GM23338 (cell line): Measurements from ENCODE around the gene MYOCD. TPM values are rescaled to one million over a fixed set of nuclear protein-coding genes. Genes with fewer than 3 reads are reported as not detected.

Experiments
- NANOG ChIP-seq: IDR thresholded peaks from 2 replicates; pipeline ENCODE4 v1.6.1; 2016; ENCODE audit warnings: antibody characterized with exemption, borderline replicate concordance
- polyA plus RNA-seq: library from polyadenylated mRNA; unstranded; fragments of >200 nt; fragmentation: Nextera tagmentation; extraction: Ambion mirVana; gene quantifications from 2 replicates; pipeline ENCODE4 v1.2.1, GENCODE V29; 2016
- total RNA-seq: library from RNA; depleted of rRNA; stranded (reverse); fragments of >200 nt; shearing (Covaris generic); gene quantifications from 2 replicates; pipeline ENCODE4 v1.2.3, GENCODE V29; 2014
- TF ChIP-seq, protein P1 (sequence below): IDR thresholded peaks from one replicate; pipeline ENCODE4 v1.6.1; 2018; ENCODE audit warnings: antibody characterized with exemption; ENCODE audit not compliant: unreplicated experiment
- TF ChIP-seq, protein P2 (sequence below): fragments of 250-450 bp; sonication (Bioruptor Pico); IDR thresholded peaks from 2 replicates; pipeline ENCODE4 v1.5.0; 2020; ENCODE audit warnings: mild to moderate bottlenecking, moderate library complexity
- TF ChIP-seq, protein P3 (sequence below), 2 experiments: fragments of 200-600 bp in 1 of 2; sonication (generic) in 1 of 2; conservative IDR thresholded peaks; 2 replicates each; pipeline versions ENCODE4 v1.5.1 to v1.6.1; 2016 to 2017; ENCODE audit warnings: antibody characterized with exemption in 2 of 2, low read depth in 2 of 2, mild to moderate bottlenecking in 2 of 2, moderate library complexity in 1 of 2

MYOCD gene
- total and polyA plus RNA-seq, 2 experiments from 2014 or later, result 0.80 to 2.4 TPM

DNA sequence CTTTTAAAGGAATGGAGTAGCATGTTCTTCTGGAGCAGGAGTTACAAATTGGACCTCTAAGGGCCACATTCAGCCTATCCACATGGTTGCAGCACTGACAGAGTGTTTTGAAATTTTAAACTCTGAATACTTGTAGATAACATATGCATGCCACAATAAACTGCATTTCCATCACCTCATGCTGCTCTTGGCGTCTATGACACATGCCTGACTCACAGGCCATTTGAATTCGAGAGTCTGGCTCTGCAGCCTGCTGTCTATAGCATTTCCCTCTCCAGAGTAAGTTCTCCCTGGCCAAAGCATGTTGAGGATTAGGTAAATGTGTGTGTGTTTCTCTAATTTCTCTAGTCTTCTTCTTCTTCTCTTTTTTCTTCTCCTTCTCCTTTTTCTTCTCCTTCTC is 28.7 kb upstream of the MYOCD start (continued):
- TF ChIP-seq, protein P1, sequence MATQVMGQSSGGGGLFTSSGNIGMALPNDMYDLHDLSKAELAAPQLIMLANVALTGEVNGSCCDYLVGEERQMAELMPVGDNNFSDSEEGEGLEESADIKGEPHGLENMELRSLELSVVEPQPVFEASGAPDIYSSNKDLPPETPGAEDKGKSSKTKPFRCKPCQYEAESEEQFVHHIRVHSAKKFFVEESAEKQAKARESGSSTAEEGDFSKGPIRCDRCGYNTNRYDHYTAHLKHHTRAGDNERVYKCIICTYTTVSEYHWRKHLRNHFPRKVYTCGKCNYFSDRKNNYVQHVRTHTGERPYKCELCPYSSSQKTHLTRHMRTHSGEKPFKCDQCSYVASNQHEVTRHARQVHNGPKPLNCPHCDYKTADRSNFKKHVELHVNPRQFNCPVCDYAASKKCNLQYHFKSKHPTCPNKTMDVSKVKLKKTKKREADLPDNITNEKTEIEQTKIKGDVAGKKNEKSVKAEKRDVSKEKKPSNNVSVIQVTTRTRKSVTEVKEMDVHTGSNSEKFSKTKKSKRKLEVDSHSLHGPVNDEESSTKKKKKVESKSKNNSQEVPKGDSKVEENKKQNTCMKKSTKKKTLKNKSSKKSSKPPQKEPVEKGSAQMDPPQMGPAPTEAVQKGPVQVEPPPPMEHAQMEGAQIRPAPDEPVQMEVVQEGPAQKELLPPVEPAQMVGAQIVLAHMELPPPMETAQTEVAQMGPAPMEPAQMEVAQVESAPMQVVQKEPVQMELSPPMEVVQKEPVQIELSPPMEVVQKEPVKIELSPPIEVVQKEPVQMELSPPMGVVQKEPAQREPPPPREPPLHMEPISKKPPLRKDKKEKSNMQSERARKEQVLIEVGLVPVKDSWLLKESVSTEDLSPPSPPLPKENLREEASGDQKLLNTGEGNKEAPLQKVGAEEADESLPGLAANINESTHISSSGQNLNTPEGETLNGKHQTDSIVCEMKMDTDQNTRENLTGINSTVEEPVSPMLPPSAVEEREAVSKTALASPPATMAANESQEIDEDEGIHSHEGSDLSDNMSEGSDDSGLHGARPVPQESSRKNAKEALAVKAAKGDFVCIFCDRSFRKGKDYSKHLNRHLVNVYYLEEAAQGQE, result no peak
- TF ChIP-seq, protein P2, sequence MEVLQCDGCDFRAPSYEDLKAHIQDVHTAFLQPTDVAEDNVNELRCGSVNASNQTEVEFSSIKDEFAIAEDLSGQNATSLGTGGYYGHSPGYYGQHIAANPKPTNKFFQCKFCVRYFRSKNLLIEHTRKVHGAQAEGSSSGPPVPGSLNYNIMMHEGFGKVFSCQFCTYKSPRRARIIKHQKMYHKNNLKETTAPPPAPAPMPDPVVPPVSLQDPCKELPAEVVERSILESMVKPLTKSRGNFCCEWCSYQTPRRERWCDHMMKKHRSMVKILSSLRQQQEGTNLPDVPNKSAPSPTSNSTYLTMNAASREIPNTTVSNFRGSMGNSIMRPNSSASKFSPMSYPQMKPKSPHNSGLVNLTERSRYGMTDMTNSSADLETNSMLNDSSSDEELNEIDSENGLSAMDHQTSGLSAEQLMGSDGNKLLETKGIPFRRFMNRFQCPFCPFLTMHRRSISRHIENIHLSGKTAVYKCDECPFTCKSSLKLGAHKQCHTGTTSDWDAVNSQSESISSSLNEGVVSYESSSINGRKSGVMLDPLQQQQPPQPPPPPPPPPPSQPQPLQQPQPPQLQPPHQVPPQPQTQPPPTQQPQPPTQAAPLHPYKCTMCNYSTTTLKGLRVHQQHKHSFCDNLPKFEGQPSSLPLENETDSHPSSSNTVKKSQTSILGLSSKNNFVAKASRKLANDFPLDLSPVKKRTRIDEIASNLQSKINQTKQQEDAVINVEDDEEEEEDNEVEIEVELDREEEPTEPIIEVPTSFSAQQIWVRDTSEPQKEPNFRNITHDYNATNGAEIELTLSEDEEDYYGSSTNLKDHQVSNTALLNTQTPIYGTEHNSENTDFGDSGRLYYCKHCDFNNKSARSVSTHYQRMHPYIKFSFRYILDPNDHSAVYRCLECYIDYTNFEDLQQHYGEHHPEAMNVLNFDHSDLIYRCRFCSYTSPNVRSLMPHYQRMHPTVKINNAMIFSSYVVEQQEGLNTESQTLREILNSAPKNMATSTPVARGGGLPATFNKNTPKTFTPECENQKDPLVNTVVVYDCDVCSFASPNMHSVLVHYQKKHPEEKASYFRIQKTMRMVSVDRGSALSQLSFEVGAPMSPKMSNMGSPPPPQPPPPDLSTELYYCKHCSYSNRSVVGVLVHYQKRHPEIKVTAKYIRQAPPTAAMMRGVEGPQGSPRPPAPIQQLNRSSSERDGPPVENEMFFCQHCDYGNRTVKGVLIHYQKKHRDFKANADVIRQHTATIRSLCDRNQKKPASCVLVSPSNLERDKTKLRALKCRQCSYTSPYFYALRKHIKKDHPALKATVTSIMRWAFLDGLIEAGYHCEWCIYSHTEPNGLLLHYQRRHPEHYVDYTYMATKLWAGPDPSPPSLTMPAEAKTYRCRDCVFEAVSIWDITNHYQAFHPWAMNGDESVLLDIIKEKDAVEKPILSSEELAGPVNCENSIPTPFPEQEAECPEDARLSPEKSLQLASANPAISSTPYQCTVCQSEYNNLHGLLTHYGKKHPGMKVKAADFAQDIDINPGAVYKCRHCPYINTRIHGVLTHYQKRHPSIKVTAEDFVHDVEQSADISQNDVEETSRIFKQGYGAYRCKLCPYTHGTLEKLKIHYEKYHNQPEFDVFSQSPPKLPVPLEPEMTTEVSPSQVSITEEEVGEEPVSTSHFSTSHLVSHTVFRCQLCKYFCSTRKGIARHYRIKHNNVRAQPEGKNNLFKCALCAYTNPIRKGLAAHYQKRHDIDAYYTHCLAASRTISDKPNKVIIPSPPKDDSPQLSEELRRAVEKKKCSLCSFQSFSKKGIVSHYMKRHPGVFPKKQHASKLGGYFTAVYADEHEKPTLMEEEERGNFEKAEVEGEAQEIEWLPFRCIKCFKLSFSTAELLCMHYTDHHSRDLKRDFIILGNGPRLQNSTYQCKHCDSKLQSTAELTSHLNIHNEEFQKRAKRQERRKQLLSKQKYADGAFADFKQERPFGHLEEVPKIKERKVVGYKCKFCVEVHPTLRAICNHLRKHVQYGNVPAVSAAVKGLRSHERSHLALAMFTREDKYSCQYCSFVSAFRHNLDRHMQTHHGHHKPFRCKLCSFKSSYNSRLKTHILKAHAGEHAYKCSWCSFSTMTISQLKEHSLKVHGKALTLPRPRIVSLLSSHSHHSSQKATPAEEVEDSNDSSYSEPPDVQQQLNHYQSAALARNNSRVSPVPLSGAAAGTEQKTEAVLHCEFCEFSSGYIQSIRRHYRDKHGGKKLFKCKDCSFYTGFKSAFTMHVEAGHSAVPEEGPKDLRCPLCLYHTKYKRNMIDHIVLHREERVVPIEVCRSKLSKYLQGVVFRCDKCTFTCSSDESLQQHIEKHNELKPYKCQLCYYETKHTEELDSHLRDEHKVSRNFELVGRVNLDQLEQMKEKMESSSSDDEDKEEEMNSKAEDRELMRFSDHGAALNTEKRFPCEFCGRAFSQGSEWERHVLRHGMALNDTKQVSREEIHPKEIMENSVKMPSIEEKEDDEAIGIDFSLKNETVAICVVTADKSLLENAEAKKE (CRISPR knock-in tag), result no peak
- TF ChIP-seq, protein P3, sequence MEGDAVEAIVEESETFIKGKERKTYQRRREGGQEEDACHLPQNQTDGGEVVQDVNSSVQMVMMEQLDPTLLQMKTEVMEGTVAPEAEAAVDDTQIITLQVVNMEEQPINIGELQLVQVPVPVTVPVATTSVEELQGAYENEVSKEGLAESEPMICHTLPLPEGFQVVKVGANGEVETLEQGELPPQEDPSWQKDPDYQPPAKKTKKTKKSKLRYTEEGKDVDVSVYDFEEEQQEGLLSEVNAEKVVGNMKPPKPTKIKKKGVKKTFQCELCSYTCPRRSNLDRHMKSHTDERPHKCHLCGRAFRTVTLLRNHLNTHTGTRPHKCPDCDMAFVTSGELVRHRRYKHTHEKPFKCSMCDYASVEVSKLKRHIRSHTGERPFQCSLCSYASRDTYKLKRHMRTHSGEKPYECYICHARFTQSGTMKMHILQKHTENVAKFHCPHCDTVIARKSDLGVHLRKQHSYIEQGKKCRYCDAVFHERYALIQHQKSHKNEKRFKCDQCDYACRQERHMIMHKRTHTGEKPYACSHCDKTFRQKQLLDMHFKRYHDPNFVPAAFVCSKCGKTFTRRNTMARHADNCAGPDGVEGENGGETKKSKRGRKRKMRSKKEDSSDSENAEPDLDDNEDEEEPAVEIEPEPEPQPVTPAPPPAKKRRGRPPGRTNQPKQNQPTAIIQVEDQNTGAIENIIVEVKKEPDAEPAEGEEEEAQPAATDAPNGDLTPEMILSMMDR (conservative IDR thresholded peaks at IDR 0.05; ENCODE audit: low read depth in 2 of 2), result no peak
- no peak for TF ChIP-seq NANOG
